GM19099 (cell line): ENCODE data around the gene NLRP7.

Experiments
- POLR2A ChIP-seq: IDR thresholded peaks from 3 replicates; pipeline ENCODE4 v1.6.1; 2011; ENCODE audit warnings: low read depth; ENCODE audit not compliant: insufficient read length; ENCODE audit errors: extremely low read depth

The NLRP7 gene

GRCh38 chr19:54903303-54903702 is 44.0 kb downstream of the NLRP7 start:
- no peak for TF ChIP-seq POLR2A

- no peak for TF ChIP-seq POLR2A
Observed at GRCh38 chr19:54902061-54902460, 45.3 kb downstream of the NLRP7 start.

GRCh38 chr19:54896036-54896435 is 51.3 kb downstream of the NLRP7 start:
- no peak for TF ChIP-seq POLR2A

- no peak for TF ChIP-seq POLR2A
Observed at GRCh38 chr19:54893406-54893805, 53.9 kb downstream of the NLRP7 start.

GRCh38 chr19:54889566-54889965 is 57.8 kb downstream of the NLRP7 start:
- no peak for TF ChIP-seq POLR2A

- no peak for TF ChIP-seq POLR2A
Observed at GRCh38 chr19:54888239-54888638, 59.1 kb downstream of the NLRP7 start.

- TF ChIP-seq POLR2A, result no peak
Observed at GRCh38 chr19:54883228-54883627, 64.1 kb downstream of the NLRP7 start.

- TF ChIP-seq POLR2A, result no peak
Observed at GRCh38 chr19:54882758-54883157, 64.6 kb downstream of the NLRP7 start.

- TF ChIP-seq POLR2A, result no peak
Observed at GRCh38 chr19:54881884-54882283, 65.4 kb downstream of the NLRP7 start.

GRCh38 chr19:54877471-54877870 is 69.9 kb downstream of the NLRP7 start:
- no peak for TF ChIP-seq POLR2A

- TF ChIP-seq POLR2A, result no peak
Observed at GRCh38 chr19:54875506-54875905, 71.8 kb downstream of the NLRP7 start.

- no peak for TF ChIP-seq POLR2A
Observed at GRCh38 chr19:54873990-54874389, 73.3 kb downstream of the NLRP7 start, which contains the start of gene FCAR. FCAR (plus strand) TSS chr19:54874235; CDS start chr19:54874290, 55 bp downstream.
